ENCODE results near the gene PFKL.

The PFKL gene

DNA sequence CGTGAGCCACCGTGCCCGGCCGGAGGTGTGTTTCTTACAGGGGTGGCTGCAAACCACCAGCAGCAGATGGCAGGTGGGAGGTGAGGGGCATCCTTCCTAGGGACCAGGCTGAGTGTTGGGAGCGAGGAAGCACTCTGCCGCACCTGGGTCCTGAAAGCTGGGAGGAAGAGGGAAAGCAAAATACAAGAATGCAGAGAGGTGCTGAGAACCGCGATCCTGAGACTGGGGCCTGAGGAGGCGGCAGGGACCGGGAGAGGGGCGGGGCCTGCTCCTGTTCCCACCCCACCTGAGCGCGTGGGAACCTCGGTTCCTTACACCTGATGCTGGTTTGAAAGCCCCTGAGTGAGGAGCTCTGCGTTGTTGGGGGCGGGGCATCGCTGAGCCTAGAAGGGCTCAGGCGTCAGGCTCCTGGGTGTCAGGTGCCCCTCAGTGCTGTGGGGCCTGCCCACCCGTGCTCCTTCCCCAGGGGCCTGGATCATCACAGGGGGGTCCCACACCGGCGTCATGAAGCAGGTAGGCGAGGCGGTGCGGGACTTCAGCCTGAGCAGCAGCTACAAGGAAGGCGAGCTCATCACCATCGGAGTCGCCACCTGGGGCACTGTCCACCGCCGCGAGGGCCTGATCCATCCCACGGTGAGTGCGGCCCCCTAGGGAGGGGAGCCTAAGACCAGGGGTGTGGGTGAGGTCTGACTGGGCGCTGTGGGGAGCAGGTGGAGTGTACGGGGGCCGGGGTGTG, 69.0 kb downstream of the PFKL start:
- H3K4me1 ChIP-seq (ENCODE audit: insufficient read depth, low read length): no peaks in the 10 kb centered on the region
- no peak overlapping the region for H3K27ac ChIP-seq (ENCODE audit: low read length)
- no peaks in the 10 kb centered on the region; the same call in 1 of the 2 replicates for H3K9me3 ChIP-seq (ENCODE audit: insufficient read depth, low read depth, low read length)
- H3K9ac ChIP-seq (ENCODE audit: low read depth, low read length): no peak overlapping the region
- no peaks in the 10 kb centered on the region for H3K36me3 ChIP-seq (ENCODE audit: insufficient read depth, low read depth, low read length)
- H3K27me3 ChIP-seq (ENCODE audit: insufficient read depth, low read length): peaks cover 30% of the 10 kb centered on the region
- peak overlapping the region; percentile 26; the same call in 1 of the 2 replicates for H3K4me3 ChIP-seq (ENCODE audit: low read length)

DNA sequence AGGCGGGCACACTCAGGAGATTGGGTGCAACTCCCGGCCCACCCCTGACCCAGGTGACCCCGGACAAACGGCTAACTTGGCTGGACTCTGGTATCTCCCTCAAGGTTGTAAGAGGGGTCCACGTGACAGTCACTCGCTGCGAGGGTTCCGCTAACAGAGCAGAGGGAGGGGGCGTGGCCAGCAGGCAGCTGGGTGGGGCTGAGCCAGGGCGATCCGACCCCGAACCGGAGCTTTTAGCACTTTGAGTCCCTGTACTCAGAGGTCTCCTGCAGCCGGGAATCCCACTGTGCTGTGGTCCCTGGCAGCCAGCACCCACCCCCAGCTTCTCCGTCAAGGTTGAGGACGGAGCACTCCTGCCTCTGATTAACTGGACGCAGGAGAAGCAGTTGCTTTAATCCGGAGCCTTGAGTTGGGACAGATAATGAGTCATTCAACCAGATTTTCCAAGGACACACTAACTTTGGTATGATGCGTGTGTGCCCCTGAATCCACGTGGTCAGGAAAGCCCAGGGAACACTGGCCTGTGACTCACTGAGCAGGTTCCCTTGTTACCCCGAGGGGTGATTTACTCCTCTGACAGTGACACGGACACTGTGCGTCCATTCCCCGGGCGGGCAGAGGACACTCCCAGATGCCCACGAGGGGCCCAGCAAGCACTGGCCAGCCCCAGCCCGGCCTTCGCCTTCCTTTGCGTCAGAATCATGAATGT, 70.3 kb downstream of the PFKL start:
- H3K9me3 ChIP-seq (ENCODE audit: insufficient read depth, low read depth, low read length): peaks cover 7% of the 10 kb centered on the region; the same call in 1 of the 2 replicates
- no peak overlapping the region for H3K27ac ChIP-seq (ENCODE audit: low read length)
- H3K9ac ChIP-seq (ENCODE audit: low read depth, low read length): no peak overlapping the region
- no peaks in the 10 kb centered on the region for H3K36me3 ChIP-seq (ENCODE audit: insufficient read depth, low read depth, low read length)
- peak overlapping the region; percentile 46; the same call in 1 of the 2 replicates for H3K4me3 ChIP-seq (ENCODE audit: low read length)
- H3K27me3 ChIP-seq (ENCODE audit: insufficient read depth, low read length): peaks cover 30% of the 10 kb centered on the region
- H3K4me1 ChIP-seq (ENCODE audit: insufficient read depth, low read length): no peaks in the 10 kb centered on the region

DNA sequence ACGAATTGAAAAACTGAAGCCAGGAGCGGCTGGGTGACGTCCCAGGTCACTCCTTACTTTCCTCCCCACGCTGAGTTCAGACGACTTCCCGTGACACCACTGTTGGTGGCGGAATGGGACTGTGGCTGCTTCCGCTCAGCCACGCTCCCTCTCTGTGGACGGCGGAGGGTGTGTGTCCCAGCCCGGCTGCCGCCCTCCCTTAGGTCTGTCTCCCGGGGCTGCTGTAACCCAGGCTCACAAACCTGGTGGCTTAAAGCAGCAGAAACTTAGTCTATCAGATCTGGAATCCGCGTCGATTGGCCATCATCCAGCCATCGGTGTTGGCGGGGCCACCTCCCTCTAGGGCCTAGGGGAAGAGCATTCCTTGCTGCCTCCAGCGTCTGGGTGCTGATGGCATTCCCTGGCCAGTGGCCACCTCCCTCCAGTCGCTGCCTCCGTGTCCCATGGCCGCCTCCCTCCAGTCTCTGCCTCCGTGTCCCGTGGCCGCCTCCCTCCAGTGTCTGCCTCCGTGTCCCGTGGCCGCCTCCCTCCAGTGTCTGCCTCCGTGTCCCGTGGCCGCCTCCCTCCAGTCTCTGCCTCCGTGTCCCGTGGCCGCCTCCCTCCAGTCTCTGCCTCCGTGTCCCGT, 71.0 kb downstream of the PFKL start:
- Histone ChIP-seq H3K27me3 (ENCODE audit: insufficient read depth, low read length) (peaks cover 30% of the 10 kb centered on the region), H3K4me3 (ENCODE audit: low read length) (no peak overlapping the region), H3K9ac (ENCODE audit: low read depth, low read length) (no peak overlapping the region), H3K27ac (ENCODE audit: low read length) (no peak overlapping the region), H3K9me3 (ENCODE audit: insufficient read depth, low read depth, low read length) (peaks cover 7% of the 10 kb centered on the region; the same call in 1 of the 2 replicates), H3K36me3 (ENCODE audit: insufficient read depth, low read depth, low read length) (no peaks in the 10 kb centered on the region), H3K4me1 (ENCODE audit: insufficient read depth, low read length) (no peaks in the 10 kb centered on the region)

DNA sequence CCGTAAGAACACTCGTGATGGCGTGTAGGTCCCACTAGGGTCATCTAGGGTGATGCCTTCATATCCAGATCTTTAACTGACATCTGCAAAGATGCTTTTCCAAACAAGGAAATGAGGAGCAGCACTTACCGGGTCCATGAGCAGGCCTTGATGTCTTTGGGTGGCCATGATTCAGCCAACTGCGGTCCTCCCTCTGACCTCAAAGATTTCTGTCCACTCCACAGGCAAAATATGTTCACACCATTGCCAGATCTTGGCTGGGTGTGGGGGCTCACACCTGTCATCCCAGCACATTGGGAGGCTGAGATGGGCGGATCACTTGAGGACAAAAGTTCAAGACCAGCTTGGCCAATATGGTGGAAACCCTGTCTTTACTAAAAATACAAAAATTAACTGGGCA, 71.7 kb downstream of the PFKL start:
- Histone ChIP-seq H3K4me1 (ENCODE audit: insufficient read depth, low read length) (no peaks in the 10 kb centered on the region), H3K9ac (ENCODE audit: low read depth, low read length) (no peak overlapping the region), H3K27me3 (ENCODE audit: insufficient read depth, low read length) (peaks cover 30% of the 10 kb centered on the region), H3K9me3 (ENCODE audit: insufficient read depth, low read depth, low read length) (peaks cover 7% of the 10 kb centered on the region; the same call in 1 of the 2 replicates), H3K27ac (ENCODE audit: low read length) (no peak overlapping the region), H3K36me3 (ENCODE audit: insufficient read depth, low read depth, low read length) (no peaks in the 10 kb centered on the region), H3K4me3 (ENCODE audit: low read length) (no peak overlapping the region)

DNA sequence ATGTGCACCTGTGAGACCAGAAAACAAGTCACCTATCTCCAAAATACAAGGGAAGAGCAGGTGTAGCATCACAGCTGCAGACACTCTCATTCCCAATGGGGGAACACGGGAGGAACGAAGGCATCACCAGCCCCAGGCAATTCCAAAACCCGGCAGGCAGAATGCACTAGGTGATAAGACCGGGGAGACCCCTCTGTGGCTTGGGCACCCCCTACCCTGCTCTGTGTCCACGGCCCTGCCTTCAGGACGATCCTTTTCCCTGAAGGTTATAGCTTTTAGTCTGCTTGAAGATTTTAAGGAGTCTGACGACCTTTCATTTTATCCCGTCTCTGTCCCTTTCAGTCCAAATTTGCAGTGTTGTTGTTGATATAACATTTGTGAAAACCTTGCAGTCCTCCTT, 72.8 kb downstream of the PFKL start:
- H3K27me3 ChIP-seq (ENCODE audit: insufficient read depth, low read length): peaks cover 27% of the 10 kb centered on the region
- no peaks in the 10 kb centered on the region for H3K36me3 ChIP-seq (ENCODE audit: insufficient read depth, low read depth, low read length)
- peaks cover 7% of the 10 kb centered on the region; the same call in 1 of the 2 replicates for H3K9me3 ChIP-seq (ENCODE audit: insufficient read depth, low read depth, low read length)

DNA sequence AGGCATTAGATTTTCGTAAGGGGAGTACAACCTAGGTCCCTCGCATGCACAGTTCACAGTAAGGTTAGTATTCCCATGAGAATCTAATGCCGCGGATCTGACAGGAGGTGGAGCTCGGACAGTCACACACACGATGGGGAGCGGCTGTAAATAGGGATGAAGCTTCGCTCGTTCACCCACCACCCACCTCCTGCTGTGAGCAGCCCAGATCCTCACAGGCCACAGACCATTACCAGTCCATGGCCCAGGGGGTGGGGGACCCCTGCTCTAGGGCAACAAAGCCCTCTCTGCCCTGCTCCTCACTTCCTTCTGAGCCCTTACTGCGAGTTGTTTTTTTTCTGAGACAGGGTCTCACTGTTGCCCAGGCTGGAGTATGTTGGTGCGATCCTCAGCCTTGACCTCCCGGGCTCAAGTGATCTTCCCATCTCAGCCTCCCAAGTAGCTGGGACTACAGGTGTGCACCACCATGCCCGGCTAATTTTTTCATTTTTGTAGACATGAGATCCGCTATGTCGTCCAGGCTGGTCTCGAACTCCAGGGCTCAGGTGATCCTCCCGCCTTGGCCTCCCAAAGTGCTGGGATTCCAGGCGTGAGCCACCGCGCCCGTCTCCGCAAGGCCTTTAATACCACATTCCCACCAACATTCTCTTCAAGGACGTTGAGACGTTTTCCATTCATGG, 74.9 kb downstream of the PFKL start:
- H3K4me3 ChIP-seq (ENCODE audit: low read length): no peak overlapping the region
- no peaks in the 10 kb centered on the region for H3K4me1 ChIP-seq (ENCODE audit: insufficient read depth, low read length)
- peaks cover 13% of the 10 kb centered on the region for H3K27me3 ChIP-seq (ENCODE audit: insufficient read depth, low read length)
- H3K9me3 ChIP-seq (ENCODE audit: insufficient read depth, low read depth, low read length): peaks cover 7% of the 10 kb centered on the region; the same call in 1 of the 2 replicates
- no peak overlapping the region for H3K27ac ChIP-seq (ENCODE audit: low read length)
- no peak overlapping the region for H3K9ac ChIP-seq (ENCODE audit: low read depth, low read length)
- no peaks in the 10 kb centered on the region for H3K36me3 ChIP-seq (ENCODE audit: insufficient read depth, low read depth, low read length)

More for the DNA sequence above, 72.8 kb downstream of the PFKL start:
- H3K4me1 ChIP-seq (ENCODE audit: insufficient read depth, low read length): no peaks in the 10 kb centered on the region
- H3K4me3 ChIP-seq (ENCODE audit: low read length): no peak overlapping the region
- H3K27ac ChIP-seq (ENCODE audit: low read length): no peak overlapping the region
- H3K9ac ChIP-seq (ENCODE audit: low read depth, low read length): no peak overlapping the region

DNA sequence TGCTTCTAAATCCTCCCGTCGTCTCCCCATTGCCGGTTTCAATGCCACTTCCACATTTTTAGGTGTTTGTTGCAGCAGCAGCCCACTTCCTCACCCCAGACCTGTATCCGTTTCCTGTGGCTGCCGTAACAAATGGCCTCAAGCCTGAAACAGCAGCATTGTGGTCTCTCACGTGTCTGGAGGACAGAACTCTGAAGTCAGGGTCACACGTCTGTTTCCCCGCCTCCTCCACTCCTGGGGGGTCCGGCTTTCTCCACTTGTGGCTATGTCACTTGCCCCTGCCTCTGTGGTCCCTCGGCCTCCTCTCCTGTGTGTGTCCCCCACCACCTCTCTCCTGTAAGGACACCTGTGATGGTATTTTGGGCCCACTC, 75.4 kb downstream of the PFKL start:
- Histone ChIP-seq H3K9ac (ENCODE audit: low read depth, low read length) (no peak overlapping the region), H3K27ac (ENCODE audit: low read length) (no peak overlapping the region), H3K9me3 (ENCODE audit: insufficient read depth, low read depth, low read length) (peaks cover 7% of the 10 kb centered on the region; the same call in 1 of the 2 replicates), H3K4me1 (ENCODE audit: insufficient read depth, low read length) (no peaks in the 10 kb centered on the region), H3K36me3 (ENCODE audit: insufficient read depth, low read depth, low read length) (no peaks in the 10 kb centered on the region), H3K4me3 (ENCODE audit: low read length) (no peak overlapping the region), H3K27me3 (ENCODE audit: insufficient read depth, low read length) (peaks cover 7% of the 10 kb centered on the region)

DNA sequence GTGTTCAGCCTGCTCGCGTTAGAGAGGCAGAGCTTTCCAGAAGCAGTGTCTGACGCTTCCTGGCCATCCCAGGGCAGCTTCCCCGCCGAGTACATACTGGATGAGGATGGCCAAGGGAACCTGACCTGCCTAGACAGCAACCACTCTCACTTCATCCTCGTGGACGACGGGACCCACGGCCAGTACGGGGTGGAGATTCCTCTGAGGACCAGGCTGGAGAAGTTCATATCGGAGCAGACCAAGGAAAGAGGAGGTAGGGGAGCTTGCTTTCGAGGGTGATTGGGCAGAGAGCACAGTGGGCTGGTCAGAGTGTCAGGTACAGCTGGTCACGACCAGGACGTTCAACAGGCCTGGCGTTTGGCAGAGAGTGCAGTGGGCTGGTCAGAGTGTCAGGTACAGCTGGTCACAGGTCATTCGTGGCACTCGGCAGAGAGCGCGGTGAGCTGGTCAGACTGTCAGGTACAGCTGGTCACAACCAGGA, 75.9 kb downstream of the PFKL start:
- H3K27me3 ChIP-seq (ENCODE audit: insufficient read depth, low read length): peaks cover 2% of the 10 kb centered on the region
- no peaks in the 10 kb centered on the region for H3K4me1 ChIP-seq (ENCODE audit: insufficient read depth, low read length)
- peaks cover 7% of the 10 kb centered on the region; the same call in 1 of the 2 replicates for H3K9me3 ChIP-seq (ENCODE audit: insufficient read depth, low read depth, low read length)
- H3K4me3 ChIP-seq (ENCODE audit: low read length): no peak overlapping the region
- H3K9ac ChIP-seq (ENCODE audit: low read depth, low read length): no peak overlapping the region
- no peak overlapping the region for H3K27ac ChIP-seq (ENCODE audit: low read length)
- H3K36me3 ChIP-seq (ENCODE audit: insufficient read depth, low read depth, low read length): no peaks in the 10 kb centered on the region

DNA sequence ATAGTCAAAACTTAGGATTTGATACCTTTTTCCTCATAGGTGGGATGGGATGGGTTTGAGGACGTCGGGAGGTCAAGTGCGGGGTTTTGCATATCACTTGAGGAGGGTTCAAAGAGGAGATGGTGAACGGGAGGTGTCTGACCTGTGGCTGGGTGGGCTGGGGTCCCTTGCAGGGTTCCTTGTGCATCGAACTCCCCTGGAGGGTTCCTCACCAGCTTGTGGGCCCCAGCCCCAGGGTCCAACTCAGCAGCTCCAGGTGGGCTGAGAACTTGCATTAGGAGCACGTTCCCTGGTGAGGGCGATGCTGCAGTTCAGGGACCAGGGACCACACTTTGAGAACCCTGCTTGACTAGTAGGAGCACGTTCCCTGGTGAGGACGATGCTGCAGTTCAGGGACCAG, 76.8 kb downstream of the PFKL start:
- Histone ChIP-seq H3K9me3 (ENCODE audit: insufficient read depth, low read depth, low read length) (peaks cover 7% of the 10 kb centered on the region; the same call in 1 of the 2 replicates), H3K36me3 (ENCODE audit: insufficient read depth, low read depth, low read length) (no peaks in the 10 kb centered on the region), H3K27ac (ENCODE audit: low read length) (no peak overlapping the region), H3K9ac (ENCODE audit: low read depth, low read length) (no peak overlapping the region), H3K4me3 (ENCODE audit: low read length) (no peak overlapping the region), H3K4me1 (ENCODE audit: insufficient read depth, low read length) (no peaks in the 10 kb centered on the region), H3K27me3 (ENCODE audit: insufficient read depth, low read length) (no peaks in the 10 kb centered on the region)

Data from iPS-20b (cell line).